Loucy (cell line): ENCODE results near the gene VSTM2B.

ENCODE experiments used
- H2AFZ ChIP-seq: fragments of 200-600 bp; sonication (generic); 2 replicates; pipeline ENCODE4 v1.6.0; 2016; ENCODE audit warnings: antibody characterized with exemption, mild to moderate bottlenecking, low read length, moderate library complexity
- H3F3A ChIP-seq: fragments of 200-600 bp; 2 replicates; pipeline ENCODE4 v1.6.0; 2016; ENCODE audit warnings: antibody characterized with exemption, low read depth, mild to moderate bottlenecking
- H3K27me3 ChIP-seq: fragments of 200-600 bp; sonication (generic); 2 replicates; pipeline ENCODE4 v1.6.1; 2014; ENCODE audit warnings: low read length, mild to moderate bottlenecking; ENCODE audit not compliant: insufficient read depth, poor library complexity, severe bottlenecking
- H3K36me3 ChIP-seq: fragments of 200-600 bp; sonication (generic); 2 replicates; pipeline ENCODE4 v1.6.1; 2016; ENCODE audit warnings: low read length; ENCODE audit not compliant: insufficient read depth
- H3K4me1 ChIP-seq: fragments of 200-600 bp; sonication (generic); 2 replicates; pipeline ENCODE4 v1.5.1; 2014; ENCODE audit warnings: low read length, mild to moderate bottlenecking; ENCODE audit not compliant: insufficient read depth, poor library complexity, severe bottlenecking
- H3K4me2 ChIP-seq: fragments of 200-600 bp; sonication (generic); 2 replicates; pipeline ENCODE4 v1.6.0; 2014; ENCODE audit warnings: antibody characterized with exemption, low read length, low read depth, mild to moderate bottlenecking; ENCODE audit not compliant: poor library complexity, severe bottlenecking
- H3K4me3 ChIP-seq: fragments of 200-600 bp; sonication (generic); 2 replicates; pipeline ENCODE4 v1.5.1; 2014; ENCODE audit warnings: low read length, mild to moderate bottlenecking, mixed read lengths; ENCODE audit not compliant: poor library complexity, severe bottlenecking
- H3K79me2 ChIP-seq: fragments of 200-600 bp; sonication (generic); 2 replicates; pipeline ENCODE4 v1.6.1; 2014; ENCODE audit warnings: low read length; ENCODE audit not compliant: insufficient read depth
- H3K9ac ChIP-seq: fragments of 200-600 bp; sonication (generic); 2 replicates; pipeline ENCODE4 v1.6.0; 2014; ENCODE audit warnings: mild to moderate bottlenecking, low read depth, low read length, moderate library complexity; ENCODE audit not compliant: poor library complexity, severe bottlenecking
- H3K9me2 ChIP-seq: fragments of 200-600 bp; sonication (generic); replicated peaks from 2 replicates; pipeline ENCODE4 v1.6.1; 2016; ENCODE audit warnings: low read depth, low read length, mixed read lengths
- H3K9me3 ChIP-seq: fragments of 200-600 bp; sonication (generic); 2 replicates; pipeline ENCODE4 v1.6.1; 2014; ENCODE audit warnings: mild to moderate bottlenecking, antibody characterized with exemption, low read length, low read depth; ENCODE audit not compliant: insufficient read depth
- H4K20me1 ChIP-seq: fragments of 200-600 bp; sonication (generic); 2 replicates; pipeline ENCODE4 v1.6.0; 2014; ENCODE audit warnings: antibody characterized with exemption, low read length, mild to moderate bottlenecking; ENCODE audit not compliant: insufficient read depth, poor library complexity, severe bottlenecking
- EZH2phosphoT487 ChIP-seq: fragments of 200-600 bp; IDR thresholded peaks from 2 replicates; pipeline ENCODE4 v1.6.1; 2018; ENCODE audit warnings: antibody characterized with exemption, mild to moderate bottlenecking, moderate library complexity, borderline replicate concordance
- TF ChIP-seq, protein P1 (sequence below): fragments of 200-600 bp; sonication (generic); conservative IDR thresholded peaks from 2 replicates; pipeline ENCODE4 v1.5.1; 2014; ENCODE audit warnings: mild to moderate bottlenecking, antibody characterized with exemption, low read length

Gene VSTM2B

DNA sequence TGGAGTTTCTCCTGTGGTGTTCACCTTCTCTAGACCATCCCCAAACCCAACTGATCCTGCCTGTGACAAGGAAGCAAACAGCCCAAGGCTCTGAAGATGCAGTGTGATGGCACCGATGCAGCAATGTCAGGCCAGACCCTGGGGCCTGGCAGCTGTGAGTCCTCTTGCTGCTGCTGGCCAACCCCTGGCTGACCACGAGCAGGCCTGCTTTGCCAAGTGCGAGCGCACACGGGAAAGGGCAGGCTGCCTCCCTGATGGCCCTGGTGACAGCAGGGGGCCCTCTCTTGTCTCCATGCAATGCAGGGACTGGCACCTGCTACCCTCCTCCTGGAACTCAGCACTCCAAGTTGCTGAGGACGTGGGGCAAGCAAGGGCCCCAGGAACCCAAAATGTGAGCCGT is 5.4 kb upstream of the VSTM2B start:
- no peak overlapping the region for H2AFZ ChIP-seq
- no peaks in the 10 kb centered on the region for H3K79me2 ChIP-seq
- H3K9ac ChIP-seq = no peak overlapping the region
- H3K4me2 ChIP-seq = no peak overlapping the region
- no peak overlapping the region for H3K4me3 ChIP-seq
- no peak for TF ChIP-seq EZH2phosphoT487
- TF ChIP-seq, protein P1, sequence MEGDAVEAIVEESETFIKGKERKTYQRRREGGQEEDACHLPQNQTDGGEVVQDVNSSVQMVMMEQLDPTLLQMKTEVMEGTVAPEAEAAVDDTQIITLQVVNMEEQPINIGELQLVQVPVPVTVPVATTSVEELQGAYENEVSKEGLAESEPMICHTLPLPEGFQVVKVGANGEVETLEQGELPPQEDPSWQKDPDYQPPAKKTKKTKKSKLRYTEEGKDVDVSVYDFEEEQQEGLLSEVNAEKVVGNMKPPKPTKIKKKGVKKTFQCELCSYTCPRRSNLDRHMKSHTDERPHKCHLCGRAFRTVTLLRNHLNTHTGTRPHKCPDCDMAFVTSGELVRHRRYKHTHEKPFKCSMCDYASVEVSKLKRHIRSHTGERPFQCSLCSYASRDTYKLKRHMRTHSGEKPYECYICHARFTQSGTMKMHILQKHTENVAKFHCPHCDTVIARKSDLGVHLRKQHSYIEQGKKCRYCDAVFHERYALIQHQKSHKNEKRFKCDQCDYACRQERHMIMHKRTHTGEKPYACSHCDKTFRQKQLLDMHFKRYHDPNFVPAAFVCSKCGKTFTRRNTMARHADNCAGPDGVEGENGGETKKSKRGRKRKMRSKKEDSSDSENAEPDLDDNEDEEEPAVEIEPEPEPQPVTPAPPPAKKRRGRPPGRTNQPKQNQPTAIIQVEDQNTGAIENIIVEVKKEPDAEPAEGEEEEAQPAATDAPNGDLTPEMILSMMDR = no peak
- peaks cover 10% of the 10 kb centered on the region; the same call in 1 of the 2 replicates for H3K9me3 ChIP-seq
- H4K20me1 ChIP-seq = no peaks in the 10 kb centered on the region
- no peaks in the 10 kb centered on the region for H3K27me3 ChIP-seq
- no peaks in the 10 kb centered on the region for H3K36me3 ChIP-seq
- H3F3A ChIP-seq = no peaks in the 10 kb centered on the region
- H3K4me1 ChIP-seq = no peaks in the 10 kb centered on the region
- H3K9me2 ChIP-seq = no peaks in the 10 kb centered on the region

DNA sequence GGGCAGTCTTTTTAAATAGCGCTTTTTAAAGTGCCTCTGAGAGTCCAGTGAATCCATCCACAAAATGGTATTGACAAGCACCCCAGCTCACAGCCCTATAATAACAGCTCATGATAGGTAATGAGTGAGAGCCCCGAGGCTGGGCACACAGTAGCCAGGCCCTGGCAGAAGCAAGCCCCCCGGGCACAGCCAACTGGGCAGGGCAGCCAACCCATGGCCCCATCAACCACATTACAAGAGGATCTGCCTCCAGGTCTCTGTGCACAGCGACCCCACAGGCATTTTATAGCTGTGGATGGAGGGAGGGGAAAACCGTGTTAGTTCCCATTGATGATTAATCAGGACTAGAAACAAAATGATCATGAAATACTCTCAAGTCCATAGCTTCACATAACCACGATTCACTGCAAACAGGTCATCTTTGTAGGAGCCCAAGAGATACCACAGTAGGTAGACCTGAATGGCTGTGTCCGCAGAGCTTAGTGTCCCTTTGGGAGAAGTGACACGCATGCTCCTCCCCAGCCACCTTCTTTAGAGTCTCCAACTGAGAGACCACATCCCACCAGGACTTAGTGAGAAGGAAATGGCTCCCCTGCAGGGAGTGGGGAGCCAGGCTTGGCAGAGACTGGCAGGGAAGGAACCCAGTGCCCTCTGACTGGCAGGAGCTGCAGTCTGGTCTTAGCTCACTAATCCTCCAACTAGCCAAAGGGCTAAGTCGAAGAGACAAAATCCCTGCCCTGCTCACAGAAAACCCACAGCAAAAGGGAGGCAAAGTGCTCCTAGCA is 4.3 kb upstream of the VSTM2B start:
- H3K27me3 ChIP-seq = no peaks in the 10 kb centered on the region
- H3K4me2 ChIP-seq = no peak overlapping the region
- no peaks in the 10 kb centered on the region for H3K4me1 ChIP-seq
- H3F3A ChIP-seq = no peaks in the 10 kb centered on the region
- H3K9me3 ChIP-seq = peaks cover 8% of the 10 kb centered on the region; the same call in 1 of the 2 replicates
- no peaks in the 10 kb centered on the region for H4K20me1 ChIP-seq
- no peaks in the 10 kb centered on the region for H3K9me2 ChIP-seq
- no peak overlapping the region for H3K9ac ChIP-seq
- no peak overlapping the region for H2AFZ ChIP-seq
- H3K36me3 ChIP-seq = no peaks in the 10 kb centered on the region
- TF ChIP-seq EZH2phosphoT487 = no peak
- TF ChIP-seq, protein P1 = no peak
- H3K4me3 ChIP-seq = no peak overlapping the region
- H3K79me2 ChIP-seq = no peaks in the 10 kb centered on the region

DNA sequence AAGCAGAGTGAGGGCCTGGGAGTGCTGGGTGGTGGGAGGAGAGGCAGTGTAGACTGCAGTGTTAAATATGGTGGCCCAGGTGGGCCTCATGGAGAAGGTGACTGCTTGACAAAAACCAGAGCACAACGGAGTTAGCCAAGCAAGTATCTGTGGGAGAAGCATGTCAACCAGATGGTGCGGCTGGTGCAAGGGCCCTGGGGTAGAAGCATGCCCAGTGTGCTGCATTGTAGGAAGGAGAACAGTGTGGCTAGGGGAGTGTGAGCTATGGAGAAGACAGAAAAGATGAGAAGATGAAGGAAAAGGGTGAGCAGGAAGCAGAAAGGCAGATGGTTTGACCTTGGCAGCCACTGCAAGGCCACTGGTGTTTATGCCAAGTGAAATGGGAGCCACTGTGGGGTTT is 2.2 kb upstream of the VSTM2B start:
- no peaks in the 10 kb centered on the region for H3K27me3 ChIP-seq
- H4K20me1 ChIP-seq = no peaks in the 10 kb centered on the region
- TF ChIP-seq, protein P1 = no peak
- H2AFZ ChIP-seq = no peak overlapping the region
- H3K4me1 ChIP-seq = no peaks in the 10 kb centered on the region
- H3F3A ChIP-seq = no peaks in the 10 kb centered on the region
- H3K36me3 ChIP-seq = no peaks in the 10 kb centered on the region
- H3K9me3 ChIP-seq = peaks cover 4% of the 10 kb centered on the region; the same call in 1 of the 2 replicates
- H3K4me2 ChIP-seq = no peak overlapping the region
- H3K4me3 ChIP-seq = no peak overlapping the region
- no peak overlapping the region for H3K9ac ChIP-seq
- no peaks in the 10 kb centered on the region for H3K9me2 ChIP-seq
- no peaks in the 10 kb centered on the region for H3K79me2 ChIP-seq
